Glomerular visceral epithelial cell (primary cell): Measurements from ENCODE around the gene PLA2G4D.

Experiments used
- DNase-seq: peaks from one replicate; pipeline ENCODE4 v3.0.0-alpha.2; 2016; ENCODE audit errors: extremely low spot score

PLA2G4D gene

GRCh38 chr15:42090781-42091180, 3.6 kb downstream of the PLA2G4D start:
- no peak for DNase-seq

GRCh38 chr15:42090370-42090769, 4.0 kb downstream of the PLA2G4D start:
- no peak for DNase-seq

- DNase-seq = no peak
Measured at GRCh38 chr15:42089942-42090341, 4.4 kb downstream of the PLA2G4D start.

GRCh38 chr15:42088801-42089640, 5.3 kb downstream of the PLA2G4D start:
- no peak for DNase-seq

GRCh38 chr15:42087926-42088800, 6.2 kb downstream of the PLA2G4D start:
- DNase-seq = no peak

- DNase-seq = no peak
Measured at GRCh38 chr15:42087460-42087859, 6.9 kb downstream of the PLA2G4D start.

GRCh38 chr15:42085721-42086120, 8.6 kb downstream of the PLA2G4D start:
- DNase-seq = no peak

GRCh38 chr15:42085236-42085605, 9.1 kb downstream of the PLA2G4D start:
- no peak for DNase-seq

- peak; percentile 69 for DNase-seq
Measured at GRCh38 chr15:42084465-42085235, 9.7 kb downstream of the PLA2G4D start.

GRCh38 chr15:42083916-42084315, 10.4 kb downstream of the PLA2G4D start:
- DNase-seq = no peak

- no peak for DNase-seq
Measured at GRCh38 chr15:42083605-42083908, 10.8 kb downstream of the PLA2G4D start.

GRCh38 chr15:42082823-42083604, 11.3 kb downstream of the PLA2G4D start:
- DNase-seq = no peak

- no peak for DNase-seq
Measured at GRCh38 chr15:42082141-42082540, 12.2 kb downstream of the PLA2G4D start.

- DNase-seq = no peak
Measured at GRCh38 chr15:42080919-42081830, 13.2 kb downstream of the PLA2G4D start.

GRCh38 chr15:42080186-42080918, 14.0 kb downstream of the PLA2G4D start:
- no peak for DNase-seq

GRCh38 chr15:42079401-42079908, 14.9 kb downstream of the PLA2G4D start:
- no peak for DNase-seq

- no peak for DNase-seq
Measured at GRCh38 chr15:42078903-42079302, 15.5 kb downstream of the PLA2G4D start.

GRCh38 chr15:42077689-42078088, 16.7 kb downstream of the PLA2G4D start:
- no peak for DNase-seq

- DNase-seq = no peak
Measured at GRCh38 chr15:42073418-42073817, 20.9 kb downstream of the PLA2G4D start.
